Measurements from ENCODE around the gene TOP2B.

- no peak for TF ChIP-seq REST (IDR thresholded peaks at IDR 0.05; ENCODE audit: insufficient read depth in 1 of 2, low read depth in 2 of 2, low read length in 1 of 2)
- no peak for TF ChIP-seq CTCF (IDR thresholded peaks at IDR 0.05)
Observed at GRCh38 chr3:25683882-25684281, 19.2 kb upstream of the TOP2B start.

Measured in Panc1 (cell line).